ENCODE data around the gene DSPP.

GRCh38 chr4:87560802-87561201 lies 47.5 kb upstream of the DSPP start:
- TF ChIP-seq CTCF (IDR thresholded peaks at IDR 0.05) (no peak), POLR2AphosphoS5 (IDR thresholded peaks at IDR 0.05) (no peak), POLR2A (IDR thresholded peaks at IDR 0.05; ENCODE audit: low read depth) (no peak)
